ENCODE data around the gene CNIH2.
A peak's percentile ranks its signal among the peaks of the same experiment; 100 is the strongest.

Gene CNIH2

DNA sequence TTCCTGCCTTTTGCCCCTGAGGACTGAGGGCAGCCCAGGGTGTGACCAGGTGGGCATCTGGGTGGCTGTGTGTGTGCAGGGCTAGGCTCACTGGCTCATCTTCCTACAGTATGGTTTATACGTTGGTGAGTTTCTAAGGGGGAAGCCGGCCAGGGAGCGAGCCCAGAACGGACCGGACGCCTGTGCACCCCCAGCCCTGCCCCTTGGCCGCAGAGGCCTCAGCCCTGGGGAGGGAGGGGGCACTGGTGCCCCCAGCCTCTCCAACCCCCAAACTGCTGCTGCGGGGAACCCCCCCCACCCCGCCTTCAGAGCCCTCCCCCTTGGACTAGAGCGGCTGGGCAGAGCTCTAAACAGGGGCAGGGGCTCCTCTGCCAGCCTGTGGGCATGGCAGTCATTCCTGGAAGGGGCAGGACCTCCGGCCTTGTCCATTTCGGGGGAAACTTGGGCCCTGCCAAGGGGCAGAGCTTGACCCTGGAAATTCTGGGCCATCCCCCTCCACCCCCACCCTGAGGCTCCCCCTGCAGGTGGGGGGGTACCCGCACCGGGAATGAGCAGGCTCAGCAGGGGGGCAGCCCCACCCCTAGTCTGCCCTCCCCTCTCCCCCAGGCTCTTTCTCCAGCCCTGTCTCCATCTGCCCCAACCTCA, 5.6 kb downstream of the CNIH2 start:
- H3K27ac ChIP-seq (ENCODE audit: low read depth, low read length) = no peak overlapping the region
- H2AFZ ChIP-seq (ENCODE audit: low read length, unreplicated experiment) = no peak overlapping the region
- H3K27me3 ChIP-seq (ENCODE audit: insufficient read depth, low read length) = no peaks in the 10 kb centered on the region; the same call in 1 of the 2 replicates
- no peak overlapping the region for H3K4me3 ChIP-seq (ENCODE audit: low read depth, low read length)
- peaks cover 8% of the 10 kb centered on the region for H3K4me1 ChIP-seq (ENCODE audit: control insufficient read depth, insufficient read depth, low read length, unreplicated experiment)
- peaks cover 20% of the 10 kb centered on the region for H3K79me2 ChIP-seq (ENCODE audit: control insufficient read depth, insufficient read depth, low read length, unreplicated experiment)
- no peaks in the 10 kb centered on the region for H3K36me3 ChIP-seq (ENCODE audit: insufficient read depth, low read length)

DNA sequence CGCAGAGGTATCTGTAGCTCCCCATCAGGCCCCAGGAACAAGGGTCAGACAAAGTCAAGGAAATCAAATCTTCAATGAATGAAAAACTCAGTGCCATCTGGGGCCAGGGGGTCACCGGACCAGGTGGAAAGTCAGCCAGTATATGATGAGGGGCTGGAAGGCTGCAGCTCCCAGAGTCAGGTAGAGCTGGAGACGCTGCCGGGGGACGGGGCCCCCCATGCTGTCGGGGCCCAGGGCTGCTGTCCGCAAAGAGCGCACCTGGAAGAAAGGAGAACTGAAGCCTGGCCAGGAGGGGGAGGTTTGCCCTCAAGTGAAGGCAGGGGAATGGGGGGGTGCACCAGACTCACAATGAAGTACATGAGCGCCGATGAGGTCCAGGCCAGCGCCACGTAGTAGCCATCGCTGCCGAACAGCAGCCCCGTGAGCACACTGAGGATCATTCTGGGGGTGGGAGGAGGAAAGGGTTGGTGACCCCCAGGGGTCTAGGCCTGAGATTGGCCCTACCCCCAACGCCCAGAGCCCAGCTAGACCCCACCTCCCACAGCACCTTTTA, 6.6 kb downstream of the CNIH2 start:
- Histone ChIP-seq H3K36me3 (ENCODE audit: insufficient read depth, low read length) (no peaks in the 10 kb centered on the region), H3K4me3 (ENCODE audit: low read depth, low read length) (no peak overlapping the region), H3K27me3 (ENCODE audit: insufficient read depth, low read length) (no peaks in the 10 kb centered on the region), H3K4me1 (ENCODE audit: control insufficient read depth, insufficient read depth, low read length, unreplicated experiment) (peaks cover 8% of the 10 kb centered on the region), H3K79me2 (ENCODE audit: control insufficient read depth, insufficient read depth, low read length, unreplicated experiment) (peaks cover 21% of the 10 kb centered on the region), H2AFZ (ENCODE audit: low read length, unreplicated experiment) (no peak overlapping the region), H3K27ac (ENCODE audit: low read depth, low read length) (no peak overlapping the region)

DNA sequence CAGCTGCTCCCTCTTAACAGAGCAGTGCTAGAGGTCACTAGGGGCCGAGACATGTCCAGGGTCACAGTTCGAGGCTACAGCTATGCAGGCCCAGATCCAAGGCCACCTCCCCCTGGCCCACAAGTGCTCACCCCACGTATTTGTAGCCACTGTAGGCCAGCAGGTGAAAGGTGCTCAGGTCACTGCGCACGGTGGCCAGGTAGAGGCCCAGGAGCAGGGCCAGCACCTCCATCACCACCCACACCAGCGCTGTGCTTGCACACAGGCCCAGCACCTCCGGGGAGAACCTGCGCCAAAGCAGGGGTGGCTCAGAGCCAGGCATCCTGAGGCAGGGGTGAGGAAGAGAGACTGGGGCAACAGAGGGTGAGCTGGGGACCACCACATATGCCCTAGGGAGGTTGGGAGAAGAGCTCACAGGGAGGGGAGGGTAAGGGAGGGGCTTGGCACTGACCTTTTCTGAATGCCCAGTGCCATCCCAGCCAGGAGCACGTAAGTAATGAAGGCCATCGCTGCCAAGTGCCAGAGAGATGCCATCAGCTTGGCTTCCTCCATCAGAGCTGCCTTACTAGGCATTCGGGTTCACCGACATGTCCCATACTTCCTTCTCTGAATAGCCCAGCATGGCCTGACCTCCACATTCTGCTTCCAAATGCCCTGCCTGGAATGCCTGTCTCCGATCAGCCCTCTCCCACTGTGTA, 7.4 kb downstream of the CNIH2 start:
- Histone ChIP-seq H3K36me3 (ENCODE audit: insufficient read depth, low read length) (no peaks in the 10 kb centered on the region), H3K4me1 (ENCODE audit: control insufficient read depth, insufficient read depth, low read length, unreplicated experiment) (peaks cover 15% of the 10 kb centered on the region), H3K4me3 (ENCODE audit: low read depth, low read length) (no peak overlapping the region), H3K27ac (ENCODE audit: low read depth, low read length) (no peak overlapping the region), H3K79me2 (ENCODE audit: control insufficient read depth, insufficient read depth, low read length, unreplicated experiment) (peaks cover 21% of the 10 kb centered on the region), H3K27me3 (ENCODE audit: insufficient read depth, low read length) (no peaks in the 10 kb centered on the region), H2AFZ (ENCODE audit: low read length, unreplicated experiment) (no peak overlapping the region)

DNA sequence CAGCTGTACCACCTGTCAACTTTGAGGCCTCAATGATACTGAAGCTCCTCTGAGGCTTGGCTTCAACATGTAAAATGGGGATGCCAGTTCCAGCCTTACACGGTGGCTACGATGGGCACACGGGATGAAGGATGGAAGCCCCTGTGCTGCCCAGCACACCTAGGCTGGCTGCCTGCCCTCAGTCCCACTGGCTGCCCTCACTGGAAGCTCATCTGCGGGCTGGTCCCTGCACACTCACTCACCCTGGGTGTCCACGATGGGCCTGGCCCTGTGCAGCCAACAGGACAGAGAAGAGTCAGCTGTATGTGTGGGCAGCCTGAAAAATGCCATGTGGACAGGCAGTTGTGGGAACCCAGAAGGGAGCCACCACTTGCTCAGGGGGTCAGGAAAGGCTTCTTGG, 8.7 kb downstream of the CNIH2 start:
- Histone ChIP-seq H2AFZ (ENCODE audit: low read length, unreplicated experiment) (no peak overlapping the region), H3K36me3 (ENCODE audit: insufficient read depth, low read length) (no peaks in the 10 kb centered on the region), H3K4me1 (ENCODE audit: control insufficient read depth, insufficient read depth, low read length, unreplicated experiment) (peaks cover 15% of the 10 kb centered on the region), H3K27me3 (ENCODE audit: insufficient read depth, low read length) (peaks cover 10% of the 10 kb centered on the region), H3K79me2 (ENCODE audit: control insufficient read depth, insufficient read depth, low read length, unreplicated experiment) (peaks cover 21% of the 10 kb centered on the region), H3K4me3 (ENCODE audit: low read depth, low read length) (no peak overlapping the region), H3K27ac (ENCODE audit: low read depth, low read length) (no peak overlapping the region)

DNA sequence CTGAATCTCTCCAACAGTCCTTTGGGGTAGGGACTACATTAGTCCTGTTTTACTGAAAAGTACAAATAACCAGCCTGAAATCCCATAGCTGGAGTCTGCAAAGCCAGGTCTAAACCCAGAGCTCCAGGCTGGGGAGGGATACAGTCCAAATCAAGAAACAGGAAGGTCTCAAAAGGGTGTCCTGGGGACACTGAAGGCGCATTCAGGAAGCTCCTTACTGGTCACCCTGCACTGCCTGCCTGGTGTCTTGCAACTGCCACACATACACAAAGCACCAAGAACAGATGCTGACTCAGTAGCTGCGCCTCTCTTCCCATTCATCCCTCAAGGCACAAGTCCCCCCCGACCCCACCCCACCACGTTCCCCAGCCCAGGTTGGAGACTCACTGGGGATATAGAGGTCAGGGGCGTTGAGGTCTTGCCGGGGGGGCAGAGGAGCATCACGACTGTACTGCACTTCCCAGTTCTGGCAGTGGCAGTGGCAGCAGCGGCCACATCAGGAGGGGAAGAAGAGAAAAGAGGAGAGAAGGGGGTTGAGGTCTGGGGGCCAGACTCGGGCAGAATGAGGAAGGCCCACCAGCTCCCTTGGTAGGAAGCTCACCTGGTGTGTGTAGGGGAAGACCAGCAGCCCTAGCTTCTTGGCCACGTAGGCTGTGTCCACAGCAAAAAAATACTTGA, 9.4 kb downstream of the CNIH2 start:
- Histone ChIP-seq H3K27me3 (ENCODE audit: insufficient read depth, low read length) (peaks cover 17% of the 10 kb centered on the region), H2AFZ (ENCODE audit: low read length, unreplicated experiment) (no peak overlapping the region), H3K36me3 (ENCODE audit: insufficient read depth, low read length) (no peaks in the 10 kb centered on the region), H3K4me1 (ENCODE audit: control insufficient read depth, insufficient read depth, low read length, unreplicated experiment) (peaks cover 15% of the 10 kb centered on the region), H3K4me3 (ENCODE audit: low read depth, low read length) (peak overlapping the region; percentile 76), H3K79me2 (ENCODE audit: control insufficient read depth, insufficient read depth, low read length, unreplicated experiment) (peaks cover 21% of the 10 kb centered on the region), H3K27ac (ENCODE audit: low read depth, low read length) (no peak overlapping the region)

DNA sequence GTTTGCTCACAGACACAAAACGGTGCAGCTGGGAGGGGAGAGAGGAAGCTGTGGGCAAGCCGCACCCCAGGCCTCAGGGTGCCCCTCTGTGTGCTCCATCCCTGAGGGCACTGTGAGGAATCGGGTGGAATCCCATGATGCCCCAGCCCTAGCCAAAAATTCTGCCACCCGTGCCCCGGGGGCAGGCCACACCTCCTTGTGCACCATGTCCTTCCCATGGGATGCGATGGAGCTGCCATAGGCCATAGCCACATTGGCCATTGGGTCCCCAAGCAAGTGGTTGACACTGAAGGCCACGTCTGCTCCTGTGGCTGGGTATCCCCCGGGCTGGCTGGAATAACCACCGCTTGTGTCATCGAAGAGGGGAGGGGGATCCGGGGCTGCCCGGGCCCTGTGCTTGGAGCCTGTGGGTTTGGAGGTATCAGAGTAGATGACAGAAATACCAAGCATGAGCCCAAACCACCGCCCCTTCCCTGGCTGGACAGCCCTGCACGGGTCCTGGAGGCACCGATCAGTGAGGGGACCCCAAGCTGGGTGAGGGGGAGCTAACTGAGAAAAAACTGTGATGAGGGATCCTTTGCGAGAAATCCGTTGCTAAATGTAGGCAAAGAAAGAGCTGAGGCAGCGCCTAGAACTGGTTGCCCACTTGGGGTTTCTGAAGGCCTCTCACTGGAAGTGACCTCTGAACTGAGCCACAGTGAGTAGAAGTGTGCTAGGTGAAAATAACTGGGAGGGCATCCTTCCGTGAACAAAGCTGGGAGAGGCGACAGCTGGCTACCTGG, 10.1 kb downstream of the CNIH2 start:
- Histone ChIP-seq H3K4me1 (ENCODE audit: control insufficient read depth, insufficient read depth, low read length, unreplicated experiment) (peaks cover 15% of the 10 kb centered on the region), H3K27ac (ENCODE audit: low read depth, low read length) (peak overlapping the region; percentile 76), H3K27me3 (ENCODE audit: insufficient read depth, low read length) (peaks cover 24% of the 10 kb centered on the region), H3K36me3 (ENCODE audit: insufficient read depth, low read length) (no peaks in the 10 kb centered on the region), H3K4me3 (ENCODE audit: low read depth, low read length) (peak overlapping the region; percentile 76), H3K79me2 (ENCODE audit: control insufficient read depth, insufficient read depth, low read length, unreplicated experiment) (peaks cover 21% of the 10 kb centered on the region), H2AFZ (ENCODE audit: low read length, unreplicated experiment) (no peak overlapping the region)

DNA sequence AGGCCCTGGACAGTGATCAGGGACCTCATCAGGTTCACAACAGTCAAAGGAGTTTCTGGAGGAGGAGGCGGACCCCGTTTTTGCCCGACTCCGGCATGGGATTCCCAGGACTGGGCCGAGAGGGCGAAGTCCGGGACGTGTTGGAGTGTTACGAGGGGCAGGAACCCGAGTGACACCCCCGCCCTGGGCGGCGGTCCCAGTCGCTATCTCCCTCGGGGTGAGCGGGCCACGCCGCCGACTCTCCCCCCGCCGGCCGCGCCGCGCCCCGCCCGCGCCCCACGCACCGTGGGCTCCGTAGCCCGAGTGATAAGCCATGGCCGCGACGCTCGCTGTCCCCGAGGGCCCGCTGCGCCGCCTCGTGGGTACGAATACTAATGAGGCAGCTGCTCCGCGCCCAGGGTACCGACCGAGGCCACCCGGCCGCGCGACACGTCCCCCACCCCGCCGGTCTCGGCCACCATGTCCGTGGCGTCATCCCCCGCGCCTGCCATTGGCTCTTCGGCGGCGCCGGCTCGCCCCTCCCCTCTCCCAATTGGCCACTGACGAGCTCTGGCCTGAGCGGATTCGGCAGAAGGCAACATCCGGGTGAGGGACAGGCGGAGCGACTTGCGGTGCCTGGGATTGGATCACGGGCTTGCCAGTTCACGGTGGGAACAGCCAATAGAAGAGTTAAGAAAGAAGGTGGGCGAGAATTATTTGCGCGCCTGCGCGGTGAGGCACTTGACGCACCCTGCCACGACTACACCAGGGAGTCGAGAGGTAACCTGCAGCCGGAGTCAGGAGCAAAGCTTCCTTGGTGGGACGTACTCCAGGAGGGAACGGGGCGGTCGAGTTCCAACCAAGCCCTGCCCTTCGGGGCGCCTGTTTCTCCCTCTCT, 10.9 kb downstream of the CNIH2 start, which contains the start of gene YIF1A:
Gene YIF1A (minus strand): TSS at position 473 of the 877 bp plus-strand sequence. CDS start 158 bp downstream, at position 315.
- Histone ChIP-seq H3K27ac (ENCODE audit: low read depth, low read length) (peak within 1 kb of the TSS; percentile 85), H3K27me3 (ENCODE audit: insufficient read depth, low read length) (peaks cover 27% of the 10 kb centered on the region), H3K4me1 (ENCODE audit: control insufficient read depth, insufficient read depth, low read length, unreplicated experiment) (peaks cover 15% of the 10 kb centered on the region), H3K79me2 (ENCODE audit: control insufficient read depth, insufficient read depth, low read length, unreplicated experiment) (peaks cover 21% of the 10 kb centered on the region), H3K4me3 (ENCODE audit: low read depth, low read length) (peak within 1 kb of the TSS; percentile 76), H3K36me3 (ENCODE audit: insufficient read depth, low read length) (no peaks in the 10 kb centered on the region), H2AFZ (ENCODE audit: low read length, unreplicated experiment) (peak within 1 kb of the TSS; percentile 57)

DNA sequence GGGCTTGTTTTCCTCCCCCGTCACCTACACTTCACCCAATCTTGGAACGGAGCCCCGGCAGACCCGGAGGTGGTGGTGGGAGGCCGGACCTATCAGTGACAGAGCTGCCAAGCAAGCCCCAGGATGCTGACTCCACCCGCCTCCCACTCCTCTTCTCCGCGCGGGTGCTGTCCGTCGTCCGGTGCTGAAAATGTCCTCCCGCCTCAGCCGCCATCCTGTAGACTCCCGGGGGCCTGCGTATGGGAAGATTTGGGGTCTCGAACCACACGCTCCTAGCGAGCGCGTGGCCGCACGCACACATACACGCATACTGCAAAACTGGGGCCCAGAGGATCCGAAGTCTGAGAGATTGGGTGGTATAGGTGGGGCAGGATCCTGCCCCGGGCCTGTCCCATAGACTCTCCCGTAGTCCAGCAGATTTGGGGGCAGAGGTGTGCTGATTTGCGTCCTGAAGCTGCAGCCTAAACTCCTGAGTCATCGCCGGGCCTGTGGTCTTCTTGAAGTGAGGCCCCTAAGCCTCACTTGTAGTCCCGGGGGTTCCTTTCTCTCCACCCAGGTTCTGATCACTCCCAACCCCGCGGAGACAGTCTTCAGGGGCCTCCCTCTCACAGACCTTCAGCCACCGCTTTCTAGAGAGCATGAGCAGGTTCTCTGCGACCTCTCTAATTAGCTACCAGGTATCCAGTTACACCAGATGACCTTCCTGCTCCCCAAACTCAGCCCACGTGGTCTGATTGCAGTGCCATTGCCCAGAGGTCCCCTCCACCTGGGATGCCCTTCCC, 11.8 kb downstream of the CNIH2 start:
- no peak overlapping the region for H2AFZ ChIP-seq (ENCODE audit: low read length, unreplicated experiment)
- H3K27ac ChIP-seq (ENCODE audit: low read depth, low read length) = peak overlapping the region; percentile 85
- H3K4me1 ChIP-seq (ENCODE audit: control insufficient read depth, insufficient read depth, low read length, unreplicated experiment) = peaks cover 15% of the 10 kb centered on the region
- peaks cover 21% of the 10 kb centered on the region for H3K79me2 ChIP-seq (ENCODE audit: control insufficient read depth, insufficient read depth, low read length, unreplicated experiment)
- H3K36me3 ChIP-seq (ENCODE audit: insufficient read depth, low read length) = no peaks in the 10 kb centered on the region
- H3K27me3 ChIP-seq (ENCODE audit: insufficient read depth, low read length) = peaks cover 27% of the 10 kb centered on the region
- peak overlapping the region; percentile 76 for H3K4me3 ChIP-seq (ENCODE audit: low read depth, low read length)

DNA sequence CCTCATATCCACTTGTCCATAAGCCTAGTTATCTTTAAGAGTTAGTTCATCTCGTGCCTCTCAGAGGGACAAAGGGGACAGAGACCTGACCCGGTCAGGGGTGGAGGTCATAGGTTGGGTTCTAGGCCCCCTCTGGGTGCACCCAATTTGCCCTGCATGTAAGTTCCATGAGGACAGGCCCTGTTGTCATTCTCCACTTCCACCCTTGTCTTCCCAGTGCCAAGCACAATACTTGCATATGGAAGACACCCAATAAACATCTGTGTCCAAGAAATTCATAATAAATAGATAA, 12.3 kb downstream of the CNIH2 start:
- peaks cover 27% of the 10 kb centered on the region for H3K27me3 ChIP-seq (ENCODE audit: insufficient read depth, low read length)
- H3K36me3 ChIP-seq (ENCODE audit: insufficient read depth, low read length) = no peaks in the 10 kb centered on the region
- H3K4me1 ChIP-seq (ENCODE audit: control insufficient read depth, insufficient read depth, low read length, unreplicated experiment) = peaks cover 15% of the 10 kb centered on the region
- H3K4me3 ChIP-seq (ENCODE audit: low read depth, low read length) = peak overlapping the region; percentile 76
- H3K27ac ChIP-seq (ENCODE audit: low read depth, low read length) = no peak overlapping the region
- no peak overlapping the region for H2AFZ ChIP-seq (ENCODE audit: low read length, unreplicated experiment)
- H3K79me2 ChIP-seq (ENCODE audit: control insufficient read depth, insufficient read depth, low read length, unreplicated experiment) = peaks cover 21% of the 10 kb centered on the region

All from ACC112 (cell line).